MCF 10A (cell line): ENCODE measurements around the gene KIAA0319L. TPM values are rescaled to one million over a fixed set of nuclear protein-coding genes. Genes with fewer than 3 reads are reported as not detected.

ENCODE experiments used
- BruUV-seq: library from RNA; stranded (reverse); fragments of 400-500 nt; replicated peaks from 2 replicates; lab custom pipeline; 2021; lab: Mats Ljungman, UMichigan
- CTCF ChIA-PET: fragments of 300-600 bp; sonication (Branson Sonifier 250); formaldehyde crosslinking; extraction: SDS; loops from one replicate; lab custom pipeline; 2021; ENCODE audit warnings: antibody characterized with exemption, inconsistent platforms; lab: Yijun Ruan, JAX
- POLR2A ChIA-PET: fragments of 300-600, 350-650 bp; sonication (Branson Sonifier 250); formaldehyde crosslinking; extraction: SDS; loops from one replicate; lab custom pipeline; 2020; ENCODE audit warnings: antibody characterized with exemption, inconsistent platforms; lab: Yijun Ruan, JAX
- DNase-seq: peaks from one replicate; pipeline ENCODE4 v3.0.0-alpha.2; 2018; ENCODE audit not compliant: unreplicated experiment
- H3K27ac Mint-ChIP-seq: one replicate; pipeline ENCODE4 v1.8.0; 2022; ENCODE audit warnings: mild to moderate bottlenecking, low read depth, mixed read lengths; ENCODE audit not compliant: unreplicated experiment
- H3K27me3 Mint-ChIP-seq: one replicate; pipeline ENCODE4 v1.8.0; 2022; ENCODE audit warnings: mixed read lengths; ENCODE audit not compliant: insufficient read depth, unreplicated experiment
- H3K36me3 Mint-ChIP-seq: one replicate; pipeline ENCODE4 v1.8.0; 2022; ENCODE audit warnings: mild to moderate bottlenecking, moderate library complexity, mixed read lengths; ENCODE audit not compliant: insufficient read depth, unreplicated experiment
- H3K4me1 Mint-ChIP-seq: one replicate; pipeline ENCODE4 v1.8.0; 2022; ENCODE audit warnings: mixed read lengths; ENCODE audit not compliant: insufficient read depth, unreplicated experiment
- H3K4me3 Mint-ChIP-seq: one replicate; pipeline ENCODE4 v1.8.0; 2022; ENCODE audit warnings: mild to moderate bottlenecking, moderate library complexity, mixed read lengths; ENCODE audit not compliant: unreplicated experiment
- H3K9me3 Mint-ChIP-seq: one replicate; pipeline ENCODE4 v1.8.0; 2022; ENCODE audit warnings: mixed read lengths; ENCODE audit not compliant: unreplicated experiment
- CTCF ChIP-seq: fragments of 200-600 bp; IDR thresholded peaks from one replicate; pipeline ENCODE4 v1.8.0; 2022; ENCODE audit warnings: antibody characterized with exemption, mild to moderate bottlenecking; ENCODE audit not compliant: unreplicated experiment
- intact Hi-C: fragments of 100-400 bp; cut with micrococcal nuclease; formaldehyde crosslinking; loops from 2 replicates; pipeline ENCODE4 v1.14.1; 2022
- total RNA-seq: library from RNA; stranded (reverse); gene quantifications from 2 replicates; pipeline ENCODE4 v1.2.3, GENCODE V29; 2022

The KIAA0319L gene
- total RNA-seq, 1 experiment from 2014 or later = 50.7 TPM

GRCh38 chr1:35556484-35557117 is 602 bp downstream of the KIAA0319L start:
- H3K4me1 Mint-ChIP-seq = peaks cover 45% of the 10 kb centered on the region
- no peaks in the 10 kb centered on the region for H3K9me3 Mint-ChIP-seq
- H3K36me3 Mint-ChIP-seq = peaks cover 34% of the 10 kb centered on the region
- TF ChIP-seq CTCF = no peak
- H3K4me3 Mint-ChIP-seq = peak overlapping the region; percentile 94
- H3K27ac Mint-ChIP-seq = peak overlapping the region; percentile 93
- TSS peak; percentile 32 for BruUV-seq
- no peak for DNase-seq
- intact Hi-C loops = loop anchor here (2.0 kb wide), 1 partner anchor 108 kb away; no protein-coding TSS in a partner anchor
- no peaks in the 10 kb centered on the region for H3K27me3 Mint-ChIP-seq
- POLR2A ChIA-PET = interaction anchor here (0.7 to 9.9 kb wide), 25 partner anchors 8 to 525 kb away, joined by 3 to 212 read pairs (median 4); partner anchors contain the start of genes C1orf216, CLSPN, PSMB2 and SFPQ
- CTCF ChIA-PET = interaction anchor here (0.6 to 3.4 kb wide), 11 partner anchors 8 to 215 kb away, joined by 3 to 31 read pairs (median 7); no protein-coding TSS in a partner anchor

GRCh38 chr1:35555601-35556477 is 1.4 kb downstream of the KIAA0319L start:
- Mint-ChIP-seq H3K4me1 (peaks cover 38% of the 10 kb centered on the region), H3K27ac (peak overlapping the region; percentile 93), H3K36me3 (peaks cover 33% of the 10 kb centered on the region), H3K9me3 (no peaks in the 10 kb centered on the region), H3K4me3 (peak overlapping the region; percentile 94), H3K27me3 (no peaks in the 10 kb centered on the region)
- no TSS peak for BruUV-seq
- ChIA-PET POLR2A (interaction anchor here (0.6 to 9.9 kb wide), 23 partner anchors 9 to 525 kb away, joined by 3 to 212 read pairs (median 3); partner anchors contain the start of genes C1orf216, CLSPN, PSMB2 and SFPQ), CTCF (interaction anchor here (0.6 to 3.4 kb wide), 12 partner anchors 9 to 216 kb away, joined by 3 to 31 read pairs (median 6); no protein-coding TSS in a partner anchor)
- peak; percentile 79 for DNase-seq
- intact Hi-C loops = loop anchor here (2.0 kb wide), 1 partner anchor 107 kb away; no protein-coding TSS in a partner anchor
- TF ChIP-seq CTCF = no peak

GRCh38 chr1:35555212-35555584 is 2.0 kb downstream of the KIAA0319L start:
- TF ChIP-seq CTCF = no peak
- H3K4me1 Mint-ChIP-seq = peaks cover 35% of the 10 kb centered on the region
- H3K36me3 Mint-ChIP-seq = peaks cover 30% of the 10 kb centered on the region
- peak overlapping the region; percentile 93 for H3K27ac Mint-ChIP-seq
- H3K4me3 Mint-ChIP-seq = peak overlapping the region; percentile 94
- no TSS peak for BruUV-seq
- ChIA-PET POLR2A (interaction anchor here (0.7 to 9.9 kb wide), 12 partner anchors 9 to 524 kb away, joined by 3 to 212 read pairs (median 12); partner anchors contain the start of genes SFPQ, ZMYM4 and ZMYM6), CTCF (interaction anchor here (0.7 to 3.4 kb wide), 7 partner anchors 13 to 181 kb away, joined by 3 to 31 read pairs (median 8); no protein-coding TSS in a partner anchor)
- no peak for DNase-seq
- H3K27me3 Mint-ChIP-seq = no peaks in the 10 kb centered on the region
- intact Hi-C loops = no loop called here
- H3K9me3 Mint-ChIP-seq = no peaks in the 10 kb centered on the region
